Neural crest cell (in vitro differentiated cells): Measurements from ENCODE around the gene RNASEH2A. TPM values are rescaled to one million over a fixed set of nuclear protein-coding genes. Genes with fewer than 3 reads are reported as not detected.

Source experiments
- DNase-seq: peaks from one replicate; pipeline ENCODE4 v3.0.0; 2021; ENCODE audit warnings: low read depth, mixed read lengths, low spot score
- H3K27ac Mint-ChIP-seq: one replicate; pipeline ENCODE4 v1.8.0; 2021; ENCODE audit warnings: mild to moderate bottlenecking, mixed read lengths; ENCODE audit not compliant: unreplicated experiment
- H3K27me3 Mint-ChIP-seq: 2 replicates; pipeline ENCODE4 v1.8.0; 2021; ENCODE audit warnings: low read depth, mild to moderate bottlenecking, mixed read lengths
- H3K36me3 Mint-ChIP-seq: 2 replicates; pipeline ENCODE4 v1.8.0; 2021; ENCODE audit warnings: low read depth, mild to moderate bottlenecking, mixed read lengths
- H3K4me1 Mint-ChIP-seq: 2 replicates; pipeline ENCODE4 v1.8.0; 2021; ENCODE audit warnings: mixed read lengths
- H3K4me3 Mint-ChIP-seq: one replicate; pipeline ENCODE4 v1.8.0; 2021; ENCODE audit warnings: mild to moderate bottlenecking, mixed read lengths
- H3K9me3 Mint-ChIP-seq: 2 replicates; pipeline ENCODE4 v1.8.0; 2021; ENCODE audit warnings: mixed read lengths
- CTCF ChIP-seq: fragments of 200-600 bp; sonication (generic); conservative IDR thresholded peaks from 2 replicates; pipeline ENCODE4 v1.5.0; 2021; ENCODE audit warnings: antibody characterized with exemption, mild to moderate bottlenecking
- long read RNA-seq: library from polyadenylated mRNA; unstranded; transcript quantifications from one replicate; pipeline ENCODE4 v2.0.0, GENCODE V29; 2020
- total RNA-seq: library from RNA; stranded (reverse); gene quantifications from 2 replicates; pipeline ENCODE4 v1.2.1, GENCODE V29; 2021

RNASEH2A gene
- total RNA-seq, result 74.5 and 87.4 TPM in 2 replicates
- long read RNA-seq, transcript RNASEH2A-201 (8 exons, 2,753 nt), result major isoform, 90 of 95 reads
- long read RNA-seq, partial matches to known transcripts, result 1 of 95 reads
- long read RNA-seq, other reads (novel, unspliced or antisense), result 3 of 95 reads

- H3K36me3 Mint-ChIP-seq, result peaks cover 8% of the 10 kb centered on the region
- H3K27me3 Mint-ChIP-seq, result no peaks in the 10 kb centered on the region
- TF ChIP-seq CTCF, result no peak
- H3K9me3 Mint-ChIP-seq, result no peaks in the 10 kb centered on the region
- peak; percentile 86 for DNase-seq
- peak within 1 kb of the TSS; percentile 98 for H3K4me3 Mint-ChIP-seq
- peak within 1 kb of the TSS; percentile 99 for H3K27ac Mint-ChIP-seq
- H3K4me1 Mint-ChIP-seq, result peaks cover 25% of the 10 kb centered on the region
Measured at GRCh38 chr19:12806242-12807081, at the start of gene RNASEH2A. TSS of gene RNASEH2A (plus strand) at chr19:12806584. CDS start at chr19:12806674, 90 bp downstream.

GRCh38 chr19:12757544-12758274, 48.7 kb upstream of the RNASEH2A start:
- DNase-seq, result peak; percentile 87
- peaks cover 4% of the 10 kb centered on the region for H3K9me3 Mint-ChIP-seq
- TF ChIP-seq CTCF, result peak; percentile 97
- peaks cover 19% of the 10 kb centered on the region for H3K27me3 Mint-ChIP-seq
- peaks cover 4% of the 10 kb centered on the region for H3K36me3 Mint-ChIP-seq
- H3K27ac Mint-ChIP-seq, result peak overlapping the region; percentile 75
- H3K4me3 Mint-ChIP-seq, result peak overlapping the region; percentile 67
- H3K4me1 Mint-ChIP-seq, result peaks cover 17% of the 10 kb centered on the region

DNA sequence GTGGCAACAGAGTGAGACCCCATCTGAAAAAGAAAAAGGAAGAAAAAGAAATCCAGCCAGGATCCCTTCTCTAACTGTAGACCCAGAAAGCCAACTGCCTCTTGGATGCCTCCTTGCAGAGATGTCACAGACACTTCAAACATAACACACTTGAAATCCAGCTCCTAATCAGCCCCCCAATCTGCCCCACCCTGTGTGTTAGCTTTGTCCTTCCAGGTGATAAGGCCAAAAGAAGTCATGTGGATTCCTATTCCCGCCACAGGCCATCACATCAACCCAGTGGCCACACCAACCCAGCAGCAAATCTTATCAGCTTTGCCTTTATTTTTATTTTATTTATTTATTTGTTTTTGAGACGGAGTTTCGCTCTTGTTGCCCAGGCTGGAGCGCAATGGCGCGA, 46.7 kb upstream of the RNASEH2A start:
- H3K27me3 Mint-ChIP-seq, result peaks cover 7% of the 10 kb centered on the region
- H3K36me3 Mint-ChIP-seq, result peaks cover 4% of the 10 kb centered on the region
- peaks cover 4% of the 10 kb centered on the region for H3K9me3 Mint-ChIP-seq
- H3K4me3 Mint-ChIP-seq, result no peak overlapping the region
- peaks cover 17% of the 10 kb centered on the region for H3K4me1 Mint-ChIP-seq
- DNase-seq, result no peak
- peak overlapping the region; percentile 47 for H3K27ac Mint-ChIP-seq
- no peak for TF ChIP-seq CTCF

- Mint-ChIP-seq H3K27me3 (peaks cover 3% of the 10 kb centered on the region), H3K27ac (no peak overlapping the region), H3K36me3 (peaks cover 4% of the 10 kb centered on the region), H3K4me1 (peaks cover 11% of the 10 kb centered on the region), H3K9me3 (peaks cover 4% of the 10 kb centered on the region), H3K4me3 (no peak overlapping the region)
- DNase-seq, result no peak
- no peak for TF ChIP-seq CTCF
Measured at GRCh38 chr19:12763100-12763499, 43.3 kb upstream of the RNASEH2A start.

DNA sequence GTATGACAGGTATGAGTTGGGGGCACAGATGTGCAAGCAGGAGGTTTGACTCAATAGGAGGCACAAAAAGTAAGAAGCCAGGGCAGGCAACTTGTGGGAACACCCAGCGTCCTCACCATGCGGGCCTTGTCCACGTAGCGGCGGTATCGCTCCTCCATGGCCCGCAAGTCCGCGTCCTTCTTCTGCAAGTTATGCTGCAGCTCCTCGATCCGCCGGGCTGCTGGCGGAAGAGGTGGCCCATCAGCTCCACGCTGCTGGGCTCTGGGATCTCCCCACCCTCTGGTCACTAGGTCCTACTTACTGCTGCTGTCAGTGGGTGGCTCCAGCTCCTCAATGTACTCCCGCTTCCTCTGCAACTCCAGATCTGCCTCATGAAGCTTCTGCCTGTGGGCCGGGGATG, 41.7 kb upstream of the RNASEH2A start:
- Mint-ChIP-seq H3K4me1 (peaks cover 9% of the 10 kb centered on the region), H3K27ac (no peak overlapping the region), H3K27me3 (peaks cover 3% of the 10 kb centered on the region), H3K4me3 (no peak overlapping the region), H3K9me3 (peaks cover 4% of the 10 kb centered on the region), H3K36me3 (peaks cover 4% of the 10 kb centered on the region)
- TF ChIP-seq CTCF, result no peak
- no peak for DNase-seq
